ENCODE data around the gene TTR. TPM values are rescaled to one million over a fixed set of nuclear protein-coding genes. Genes with fewer than 3 reads are reported as not detected.

Gene TTR
- total and polyA plus RNA-seq, 2 of the 4 experiments (the other 2 are of a cell fraction): not detected

GRCh38 chr18:31586616-31587015, 5.1 kb upstream of the TTR start:
- dilution Hi-C loops (cut with HindIII; ENCODE audit: low sequenced_read_pairs, unreplicated experiment) (no loop called here), in situ Hi-C loops (cut with MboI; ENCODE audit: low sequenced_read_pairs) (no loop called here), intact Hi-C loops (cut with micrococcal nuclease) (no loop called here)
- ChIA-PET POLR2A (ENCODE audit: unreplicated experiment) (no interaction called here), CTCF (interaction anchor here (1.2 kb wide), 1 partner anchor 31 kb away, joined by 3 read pairs; no protein-coding TSS in a partner anchor)
- Histone ChIP-seq H3K9me1 (ENCODE audit: insufficient read depth, low read length) (no peaks in the 10 kb centered on the region), H3K56ac (ENCODE audit: extremely low read depth, insufficient read depth, low read length) (no peak overlapping the region), H3K4ac (ENCODE audit: low read depth, low read length) (no peak overlapping the region), H2AFZ (replicated peaks; ENCODE audit: low read length, poor library complexity) (no peak overlapping the region), H2AK5ac (ENCODE audit: low read depth, low read length) (no peak overlapping the region), H2AK9ac (replicated peaks; ENCODE audit: low read depth, low read length, poor library complexity) (no peak overlapping the region), H3K9me3 (ENCODE audit: control insufficient read depth, insufficient read depth, low read length) (no peaks in the 10 kb centered on the region), H4K91ac (ENCODE audit: insufficient read depth, low read depth, low read length) (no peak overlapping the region), H3K14ac (replicated peaks; ENCODE audit: low read depth, low read length) (no peak overlapping the region), H4K20me1 (ENCODE audit: insufficient read depth, low read length) (no peaks in the 10 kb centered on the region), H3K23ac (ENCODE audit: low read depth, low read length) (no peak overlapping the region), H4K5ac (ENCODE audit: low read depth, low read length) (no peak overlapping the region), H3K4me2 (ENCODE audit: low read depth, low read length) (no peak overlapping the region), H2BK5ac (ENCODE audit: low read depth, low read length, poor library complexity, severe bottlenecking) (no peak overlapping the region), H3K36me3 (ENCODE audit: control insufficient read depth, insufficient read depth, low read length) (no peaks in the 10 kb centered on the region), H3K9ac (ENCODE audit: low read depth, low read length) (no peak overlapping the region), H3K27ac (ENCODE audit: insufficient read depth, low read length) (no peak overlapping the region), H3K27me3 (ENCODE audit: control insufficient read depth, insufficient read depth, low read length) (no peaks in the 10 kb centered on the region), H3K79me1 (ENCODE audit: low read depth in 1 of 2, low read length in 2 of 2) (no peaks in the 10 kb centered on the region), H2BK20ac (ENCODE audit: low read depth, low read length) (no peak overlapping the region), H3K4me1 (ENCODE audit: control insufficient read depth, insufficient read depth, low read length) (no peaks in the 10 kb centered on the region), H2BK120ac (ENCODE audit: low read depth, low read length) (no peak overlapping the region), H4K8ac (ENCODE audit: low read depth in 2 of 2, low read length in 2 of 2) (no peak overlapping the region), H3K4me3 (ENCODE audit: insufficient read depth, low read depth, low read length) (no peak overlapping the region), H2BK15ac (ENCODE audit: low read depth, low read length) (no peak overlapping the region), H3K18ac (ENCODE audit: low read depth, low read length) (no peak overlapping the region)
- no peak for DNase-seq
- ATAC-seq (ENCODE audit: low read depth): no peak
- BruUV-seq (replicated peaks): no TSS peak
- no CpG with 5 or more reads among the region's 5 CpGs for WGBS, 2 experiments (ENCODE audit: extremely low coverage in 2 of 2, insufficient read length in 1 of 2)
- no peak for TF ChIP-seq SMC3 (IDR thresholded peaks at IDR 0.05; ENCODE audit: low read depth, low read length)
- no peak for TF ChIP-seq MAFK (IDR thresholded peaks at IDR 0.05; ENCODE audit: low read depth, low read length)
- TF ChIP-seq BHLHE40 (IDR thresholded peaks at IDR 0.05; ENCODE audit: low read depth, low read length): no peak
- no peak for TF ChIP-seq FOS (IDR thresholded peaks at IDR 0.05; ENCODE audit: low read depth, low read length)
- TF ChIP-seq RFX5 (IDR thresholded peaks at IDR 0.05; ENCODE audit: low read depth, low read length): no peak
- no peak for TF ChIP-seq MXI1 (IDR thresholded peaks at IDR 0.05; ENCODE audit: borderline replicate concordance, low read depth, low read length)
